ENCODE results near the gene MLF1.
"Not testable (repeated sequence)": the region's sequence is repeated elsewhere in the genome, so short reads cannot be mapped to it uniquely, and the experiment has no call there.

Gene MLF1

GRCh38 chr3:158570999-158571702, at the start of gene MLF1:
TSS of gene MLF1 (plus strand) at chr3:158571194. CDS start at chr3:158571301, 107 bp downstream.
- FAIRE-seq (peak; percentile 98), DNase-seq (ENCODE audit: low spot score) (peak; percentile 96)

DNA sequence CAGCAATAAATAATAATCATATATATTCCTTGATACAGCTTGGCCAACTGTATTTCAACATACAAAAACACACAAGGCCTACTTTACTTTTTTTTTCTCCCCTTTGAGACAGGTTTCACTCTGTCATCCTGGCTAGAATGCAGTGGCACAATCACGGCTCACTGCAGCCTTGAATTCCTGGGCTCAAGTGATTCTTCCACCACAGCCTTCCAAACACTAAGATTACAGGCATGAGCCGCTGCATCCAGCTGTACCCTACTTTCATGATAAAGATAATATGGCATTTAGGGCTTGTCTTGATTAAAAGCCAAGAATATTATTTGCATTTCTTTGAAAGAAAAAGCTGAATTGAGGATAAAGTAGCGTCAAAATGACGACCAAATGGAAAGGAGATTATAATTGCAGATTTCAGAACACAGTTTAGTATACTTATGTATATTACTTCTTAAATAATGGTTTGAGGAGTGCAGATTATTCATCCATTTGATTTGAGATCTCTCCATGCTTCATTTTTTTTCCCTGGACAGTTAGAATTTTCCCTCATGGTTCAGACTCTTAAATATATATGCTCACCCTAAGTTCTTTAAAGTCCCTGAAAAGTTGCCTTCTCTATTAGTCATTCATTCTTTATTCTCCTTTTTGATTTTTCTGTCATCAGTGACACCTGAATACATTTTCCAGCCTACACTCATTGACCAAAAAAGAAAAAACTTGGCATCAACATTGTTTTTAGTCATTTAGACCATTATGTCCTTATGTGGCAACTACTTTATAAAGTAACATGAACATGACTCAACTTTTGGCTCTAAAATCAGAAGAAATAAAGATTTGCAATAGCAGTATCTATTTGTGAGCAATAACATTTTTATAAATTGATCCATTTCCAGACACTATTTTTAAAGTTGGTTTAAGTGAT, 48.5 kb upstream of the MLF1 start:
- FAIRE-seq (no peak), DNase-seq (ENCODE audit: low spot score) (no peak)

DNA sequence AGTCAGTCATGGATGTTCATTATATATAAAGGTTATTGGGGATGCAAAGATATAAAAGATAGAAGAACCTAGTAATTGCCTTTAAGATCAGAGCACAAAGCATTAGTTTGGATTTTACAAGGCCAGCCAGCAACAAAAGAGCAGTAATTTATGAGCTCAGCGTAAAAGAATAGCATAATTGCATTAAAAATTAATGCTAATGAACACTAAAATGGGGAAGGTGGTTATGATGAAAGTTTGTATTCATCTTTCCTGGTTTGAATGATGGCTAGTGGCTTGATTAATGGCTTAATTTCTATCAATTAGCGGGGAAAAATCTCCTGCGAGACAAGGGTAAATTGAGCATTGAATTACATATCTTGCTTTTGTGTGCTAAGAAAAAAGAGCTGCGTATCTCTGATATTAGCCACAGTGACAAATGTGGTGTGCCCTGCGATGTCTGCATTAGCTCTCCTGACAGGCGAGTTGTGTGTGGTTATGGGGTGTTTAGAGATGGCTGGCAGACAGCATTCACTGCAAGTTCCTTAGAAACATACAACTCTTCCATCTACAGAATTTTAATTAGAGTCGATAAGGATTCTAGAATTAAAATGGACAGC, 42.8 kb upstream of the MLF1 start:
- FAIRE-seq (no peak), DNase-seq (ENCODE audit: low spot score) (no peak)

GRCh38 chr3:158531334-158531733, 39.7 kb upstream of the MLF1 start:
- FAIRE-seq (no peak), DNase-seq (ENCODE audit: low spot score) (no peak)

- FAIRE-seq (no peak), DNase-seq (ENCODE audit: low spot score) (peak; percentile 9)
These were observed 38.8 kb upstream of the MLF1 start for GRCh38 chr3:158532099-158532734.

DNA sequence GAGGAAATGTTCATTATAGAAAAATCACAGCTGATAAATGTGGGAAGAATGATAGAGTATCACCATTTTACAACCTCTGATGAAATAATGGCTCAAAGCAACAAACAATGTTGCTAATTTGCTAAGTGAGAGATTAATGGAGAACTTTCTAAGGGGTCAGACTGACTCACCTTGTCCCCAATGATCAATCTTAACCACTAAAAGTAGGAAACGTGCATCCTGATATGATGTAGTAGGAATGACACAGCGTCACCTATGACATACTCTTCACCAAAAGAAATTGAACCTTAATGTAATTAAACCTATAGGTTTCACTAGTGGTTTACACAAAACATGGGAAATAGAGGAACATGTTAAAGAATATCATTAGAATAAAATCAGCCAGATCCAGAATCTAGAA, 35.1 kb upstream of the MLF1 start:
- no peak for DNase-seq (ENCODE audit: low spot score)
- FAIRE-seq, result no peak

DNA sequence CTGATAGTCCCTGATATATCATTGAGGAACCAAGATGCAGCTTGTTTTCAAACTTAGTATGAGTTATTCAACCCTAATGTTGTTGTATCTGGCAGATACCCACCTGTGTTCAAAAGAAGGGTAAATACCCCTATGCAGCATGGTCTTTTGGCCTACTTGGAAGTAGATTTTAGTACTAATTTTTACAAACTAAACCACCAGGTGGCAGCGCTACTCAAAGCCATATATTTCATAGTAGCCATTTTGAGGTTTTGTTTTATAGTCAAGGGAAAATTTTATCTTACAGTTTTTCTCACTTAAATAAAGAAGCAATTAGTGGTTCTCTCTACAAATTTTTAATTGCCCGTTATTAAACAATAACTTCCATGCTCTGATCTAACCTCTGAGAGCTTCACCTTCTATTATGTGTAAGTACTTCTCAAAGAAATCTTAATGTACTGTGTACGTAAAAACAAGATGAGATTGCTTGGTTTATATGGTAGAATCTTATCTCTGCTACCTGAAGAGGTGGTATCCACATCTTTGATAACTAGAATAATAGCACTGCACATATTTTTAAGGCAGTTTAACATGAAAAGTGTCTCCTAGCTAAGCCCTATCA, 31.5 kb upstream of the MLF1 start:
- FAIRE-seq (no peak), DNase-seq (ENCODE audit: low spot score) (peak; percentile 2)

DNA sequence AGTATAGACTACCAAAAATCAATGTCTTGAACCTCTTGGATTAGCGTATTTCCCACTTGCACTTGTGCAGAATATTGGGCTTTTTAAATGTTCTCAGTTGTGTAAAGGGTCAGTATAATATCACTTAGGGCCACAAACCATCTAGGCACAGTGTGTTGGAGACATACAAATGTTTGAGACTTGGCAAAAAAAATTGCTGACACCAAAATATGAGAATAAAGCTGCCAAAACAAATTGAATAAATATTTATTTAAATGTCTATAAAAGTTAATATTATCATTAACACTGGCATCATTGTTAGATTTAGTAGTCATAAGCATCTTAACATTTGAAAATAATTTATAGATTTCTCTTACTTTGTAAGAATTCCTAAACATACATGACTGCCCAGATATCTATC, 30.9 kb upstream of the MLF1 start:
- no peak for FAIRE-seq
- no peak for DNase-seq (ENCODE audit: low spot score)

- DNase-seq (ENCODE audit: low spot score) (no peak), FAIRE-seq (no peak)
These were observed 22.3 kb upstream of the MLF1 start for GRCh38 chr3:158548691-158549090.

DNA sequence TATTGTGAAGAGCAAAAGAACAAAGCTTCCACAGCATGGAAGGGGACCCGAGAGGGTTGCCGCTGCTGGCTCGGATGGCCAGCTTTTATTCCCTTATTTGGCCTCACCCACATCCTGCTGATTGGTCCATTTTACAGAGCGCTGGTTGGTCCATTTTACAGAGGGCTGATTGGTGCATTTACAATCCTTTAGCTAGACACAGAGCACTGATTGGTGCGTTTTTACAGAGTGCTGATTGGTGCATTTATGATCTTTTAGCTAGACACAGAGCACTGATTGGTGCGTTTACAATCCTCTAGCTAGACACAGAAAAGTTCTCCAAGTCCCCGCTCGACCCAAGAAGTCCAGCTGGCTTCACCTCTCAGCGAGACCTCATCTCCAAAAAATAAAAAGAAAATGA, 21.1 kb upstream of the MLF1 start:
- not testable (repeated sequence) for DNase-seq (ENCODE audit: low spot score); FAIRE-seq

GRCh38 chr3:158552124-158552523, 18.9 kb upstream of the MLF1 start:
- DNase-seq (ENCODE audit: low spot score) (no peak), FAIRE-seq (no peak)

DNA sequence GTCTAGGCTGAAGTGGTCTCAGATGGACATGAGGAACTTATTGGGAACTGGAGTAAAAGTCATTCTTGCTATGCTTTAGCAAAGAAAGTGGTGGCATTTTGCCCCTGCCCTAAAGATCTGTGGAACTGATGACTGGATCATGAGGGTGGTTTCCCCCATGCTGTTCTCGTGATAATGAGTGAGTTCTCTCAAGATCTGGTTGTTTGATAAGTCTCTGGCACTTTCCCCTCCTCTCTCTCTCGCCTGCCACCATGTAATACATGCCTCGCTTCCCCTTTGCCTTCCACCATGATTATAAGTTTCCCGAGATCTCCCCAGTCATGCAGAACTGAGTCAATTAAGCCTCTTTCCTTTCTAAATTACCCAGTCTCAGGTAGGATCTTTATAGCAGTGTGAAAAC, 11.5 kb upstream of the MLF1 start:
- no peak for FAIRE-seq
- no peak for DNase-seq (ENCODE audit: low spot score)

GRCh38 chr3:158560979-158561378, 10.0 kb upstream of the MLF1 start:
- FAIRE-seq, result no peak

GRCh38 chr3:158562674-158563073, 8.3 kb upstream of the MLF1 start:
- DNase-seq (ENCODE audit: low spot score), result no peak
- no peak for FAIRE-seq

More at GRCh38 chr3:158560979-158561378, 10.0 kb upstream of the MLF1 start:
- no peak for DNase-seq (ENCODE audit: low spot score)

GRCh38 chr3:158563076-158563475, 7.9 kb upstream of the MLF1 start:
- FAIRE-seq (no peak), DNase-seq (ENCODE audit: low spot score) (no peak)

DNA sequence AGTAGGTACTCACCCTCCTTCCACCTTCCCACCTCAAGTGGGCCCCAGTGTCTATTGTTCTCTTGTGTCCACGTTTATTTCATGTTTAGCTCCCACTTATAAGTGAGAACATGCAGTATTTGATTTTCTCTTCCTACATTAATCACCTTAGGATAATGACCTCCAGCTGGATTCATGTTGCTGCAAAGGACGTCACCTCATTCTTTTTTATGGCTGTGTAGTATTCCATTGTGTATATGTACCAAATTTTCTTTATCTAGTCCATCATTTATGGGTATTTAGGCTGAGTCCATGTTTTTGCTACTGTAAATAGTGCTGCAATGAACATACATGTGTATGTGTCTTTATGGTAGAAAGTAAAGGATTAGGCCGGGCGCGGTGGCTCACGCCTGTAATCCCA, 5.9 kb upstream of the MLF1 start:
- FAIRE-seq (no peak), DNase-seq (ENCODE audit: low spot score) (no peak)

GRCh38 chr3:158568784-158569183, 2.2 kb upstream of the MLF1 start:
- no peak for FAIRE-seq

DNA sequence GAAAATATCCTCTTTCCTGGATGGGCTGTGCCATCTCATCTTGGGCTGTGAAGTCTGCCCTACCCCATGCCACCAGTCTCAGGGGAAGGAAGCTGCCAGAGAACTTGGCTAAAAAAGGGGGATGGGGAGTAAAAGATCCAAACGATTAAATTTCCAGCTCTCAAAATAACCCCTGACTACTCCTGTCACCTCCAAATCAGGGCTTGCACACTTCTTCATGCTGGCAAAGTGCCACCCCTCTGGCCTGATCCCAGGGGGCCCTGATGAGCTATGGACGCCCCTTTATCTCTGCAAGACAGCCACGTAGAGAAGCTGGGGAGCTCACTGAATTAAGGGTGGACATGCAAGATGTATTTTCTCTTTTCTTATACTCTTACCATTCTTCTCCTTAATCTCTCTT, 1.2 kb upstream of the MLF1 start:
- no peak for FAIRE-seq

More at GRCh38 chr3:158568784-158569183, 2.2 kb upstream of the MLF1 start:
- no peak for DNase-seq (ENCODE audit: low spot score)

DNA sequence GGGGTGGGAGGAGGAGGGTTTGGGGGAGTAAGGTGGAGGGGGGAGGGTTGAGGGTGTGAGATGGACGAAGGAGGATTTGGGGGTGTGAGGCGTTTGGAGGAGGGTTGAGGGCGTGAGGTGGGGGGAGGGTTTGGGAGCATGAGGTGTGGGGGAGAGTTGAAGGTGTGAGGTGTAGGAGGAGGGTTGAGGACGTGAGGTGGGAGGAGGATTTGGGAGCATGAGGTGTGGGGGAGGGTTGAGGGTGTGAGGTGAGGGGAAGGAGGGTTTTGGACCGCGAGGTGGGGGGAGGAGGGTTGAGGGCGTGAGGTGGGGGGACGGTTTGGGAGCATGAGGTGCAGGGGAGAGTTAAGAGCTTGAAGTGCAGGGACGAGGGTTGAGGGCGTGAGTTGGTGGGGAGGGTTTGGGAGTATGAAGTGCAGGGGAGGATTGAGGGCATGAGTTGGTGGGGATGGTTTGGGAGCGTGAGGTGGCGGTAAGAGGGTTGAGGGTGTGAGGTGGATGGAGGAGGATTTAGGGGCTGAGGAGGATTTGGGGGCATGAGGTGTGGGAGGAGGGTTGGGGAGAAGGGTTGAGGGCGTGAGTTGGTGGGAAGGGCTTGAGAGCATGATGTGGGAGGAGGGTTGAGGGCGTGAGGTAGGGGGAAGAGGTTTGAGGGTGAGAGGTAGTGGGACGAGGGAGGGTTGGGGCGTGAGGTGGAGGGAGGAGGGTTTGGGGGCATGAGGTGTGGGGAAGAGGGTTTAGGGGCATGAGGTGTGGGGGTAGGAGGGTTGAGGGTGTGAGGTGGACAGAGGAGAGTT, 1.2 kb downstream of the MLF1 start:
- FAIRE-seq, result peak; percentile 37

More for the DNA sequence above, 1.2 kb upstream of the MLF1 start:
- no peak for DNase-seq (ENCODE audit: low spot score)

DNA sequence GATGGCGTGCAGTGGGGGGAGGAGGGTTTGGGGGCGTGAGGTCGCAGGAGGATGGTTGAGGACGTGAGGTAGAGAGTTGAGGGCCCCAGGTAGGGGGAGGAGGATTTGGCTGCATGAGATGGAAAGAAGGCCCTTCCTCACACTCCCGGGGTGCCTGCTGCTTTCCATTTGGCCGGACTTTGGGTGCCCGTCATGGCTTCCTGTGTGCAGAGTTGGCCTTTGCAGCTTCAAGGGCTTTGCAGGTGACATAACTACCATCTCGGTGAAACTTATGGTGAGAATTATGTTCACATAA, 1.7 kb downstream of the MLF1 start:
- DNase-seq (ENCODE audit: low spot score) (no peak), FAIRE-seq (no peak)

More for the DNA sequence above, 1.2 kb downstream of the MLF1 start:
- no peak for DNase-seq (ENCODE audit: low spot score)

GRCh38 chr3:158573714-158574113, 2.7 kb downstream of the MLF1 start:
- DNase-seq (ENCODE audit: low spot score) (no peak), FAIRE-seq (no peak)
